ENCODE measurements around the gene PKD1. TPM values are rescaled to one million over a fixed set of nuclear protein-coding genes. Genes with fewer than 3 reads are reported as not detected.

Gene PKD1
- total and polyA plus RNA-seq, 2 of the 13 experiments (the other 11 are each of a cell fraction or from before 2014, with no cell fraction given) = 22.1 to 23.0 TPM

DNA sequence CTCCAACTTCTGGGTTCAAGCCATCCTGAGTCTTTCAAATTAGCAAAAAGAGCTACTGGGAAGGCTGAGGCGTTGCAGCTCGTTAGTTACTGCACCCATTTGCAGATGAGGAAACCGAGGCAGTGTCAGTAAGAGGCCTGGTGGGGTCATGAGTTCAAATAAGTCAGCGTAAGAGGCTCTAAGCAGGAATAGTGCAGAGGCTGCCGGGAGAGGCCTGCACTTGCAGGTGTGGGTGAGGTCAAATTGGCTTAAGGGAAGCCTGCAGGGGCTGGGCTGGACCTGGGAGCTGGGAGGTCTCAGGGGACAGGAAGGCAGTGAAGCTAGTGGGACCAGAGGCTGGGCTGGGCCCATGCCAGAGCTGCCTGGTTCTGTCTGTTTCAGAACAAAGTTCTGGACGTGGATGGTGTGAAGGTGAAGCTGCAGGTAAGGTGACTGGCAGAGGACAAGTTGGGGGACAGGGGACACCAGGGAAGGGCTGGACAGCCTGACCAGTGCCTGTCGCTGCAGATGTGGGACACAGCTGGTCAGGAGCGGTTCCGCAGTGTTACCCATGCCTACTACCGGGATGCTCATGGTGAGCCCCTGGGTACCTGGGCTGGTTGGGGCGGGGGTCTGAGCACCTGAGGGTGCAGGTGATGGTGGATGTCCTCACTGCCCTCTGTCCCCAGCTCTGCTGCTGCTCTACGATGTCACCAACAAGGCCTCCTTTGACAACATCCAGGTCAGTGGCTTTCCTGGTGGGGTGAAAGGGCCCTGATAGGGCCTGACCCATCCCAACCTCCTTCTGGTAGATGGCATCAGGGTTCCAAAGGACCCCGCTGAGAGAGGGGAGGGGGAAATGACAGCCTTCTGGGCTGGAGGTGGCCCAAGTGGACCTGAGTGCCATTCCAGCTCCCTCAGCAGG is 15.7 kb upstream of the PKD1 start (continued):
- TF ChIP-seq ZNF772 (CRISPR knock-in tag; IDR thresholded peaks at IDR 0.05) (no peak), PBX2 (CRISPR knock-in tag; IDR thresholded peaks at IDR 0.05) (no peak), MATR3 (CRISPR knock-in tag; IDR thresholded peaks at IDR 0.05) (no peak), JDP2 (CRISPR knock-in tag; IDR thresholded peaks at IDR 0.05; ENCODE audit: borderline replicate concordance) (no peak), ZNF615 (CRISPR knock-in tag; IDR thresholded peaks at IDR 0.05; ENCODE audit: borderline replicate concordance) (no peak; the same call in 1 of the 2 replicates), PAX8 (CRISPR knock-in tag; IDR thresholded peaks at IDR 0.05; ENCODE audit: borderline replicate concordance) (no peak), HCFC1 (IDR thresholded peaks at IDR 0.05; ENCODE audit: low read depth, low read length) (no peak), ZFY (CRISPR knock-in tag; IDR thresholded peaks at IDR 0.05) (0 out of 2 replicates have a peak, but pooled peaks have one; percentile 34), TCF7 (IDR thresholded peaks at IDR 0.05; ENCODE audit: low read depth) (no peak), SALL2 (CRISPR knock-in tag; IDR thresholded peaks at IDR 0.05) (no peak), HOXA5 (CRISPR knock-in tag; IDR thresholded peaks at IDR 0.05) (peak; percentile 55; the same call in 1 of the 2 replicates), TCF12 (IDR thresholded peaks at IDR 0.05) (no peak), TCF12 (CRISPR knock-in tag; IDR thresholded peaks at IDR 0.05) (no peak), MYNN (CRISPR knock-in tag; IDR thresholded peaks at IDR 0.05; ENCODE audit: low read depth) (no peak), ZEB1 (IDR thresholded peaks at IDR 0.05; ENCODE audit: insufficient replicate concordance, low read depth) (no peak), CCAR2 (optimal IDR thresholded peaks at IDR 0.05; ENCODE audit: low read depth, low read length) (no peak), TEAD2 (CRISPR knock-in tag; IDR thresholded peaks at IDR 0.05) (no peak), ZNF33A (CRISPR knock-in tag; IDR thresholded peaks at IDR 0.05; ENCODE audit: borderline replicate concordance) (no peak), ZNF280D (CRISPR knock-in tag; IDR thresholded peaks at IDR 0.05) (no peak), ZBTB42 (CRISPR knock-in tag; IDR thresholded peaks at IDR 0.05) (no peak), SMYD3 (CRISPR knock-in tag; IDR thresholded peaks at IDR 0.05) (no peak), FOXA3 (CRISPR knock-in tag; IDR thresholded peaks at IDR 0.05) (no peak), GLMP (CRISPR knock-in tag; IDR thresholded peaks at IDR 0.05; ENCODE audit: borderline replicate concordance) (no peak), ZNF136 (CRISPR knock-in tag; IDR thresholded peaks at IDR 0.05; ENCODE audit: low read depth) (no peak)
- TF ChIP-seq, protein P1, sequence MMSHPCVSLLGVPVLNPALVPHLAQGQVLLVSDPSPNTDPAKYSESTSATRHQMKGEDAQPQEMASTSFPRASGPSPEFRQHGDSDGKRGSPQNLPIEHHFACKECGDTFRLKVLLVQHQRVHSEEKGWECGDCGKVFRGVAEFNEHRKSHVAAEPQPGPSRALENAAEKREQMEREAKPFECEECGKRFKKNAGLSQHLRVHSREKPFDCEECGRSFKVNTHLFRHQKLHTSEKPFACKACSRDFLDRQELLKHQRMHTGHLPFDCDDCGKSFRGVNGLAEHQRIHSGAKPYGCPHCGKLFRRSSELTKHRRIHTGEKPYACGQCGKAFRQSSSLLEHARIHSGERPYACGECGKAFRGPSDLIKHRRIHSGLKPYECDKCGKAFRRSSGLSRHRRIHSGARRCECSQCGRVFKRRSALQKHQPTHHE (CRISPR knock-in tag; IDR thresholded peaks at IDR 0.05; ENCODE audit: borderline replicate concordance) = no peak
